Measurements from ENCODE around the gene CFAP107.
"Not testable (repeated sequence)": the region's sequence is repeated elsewhere in the genome, so short reads cannot be mapped to it uniquely, and the experiment has no call there.

The CFAP107 gene

DNA sequence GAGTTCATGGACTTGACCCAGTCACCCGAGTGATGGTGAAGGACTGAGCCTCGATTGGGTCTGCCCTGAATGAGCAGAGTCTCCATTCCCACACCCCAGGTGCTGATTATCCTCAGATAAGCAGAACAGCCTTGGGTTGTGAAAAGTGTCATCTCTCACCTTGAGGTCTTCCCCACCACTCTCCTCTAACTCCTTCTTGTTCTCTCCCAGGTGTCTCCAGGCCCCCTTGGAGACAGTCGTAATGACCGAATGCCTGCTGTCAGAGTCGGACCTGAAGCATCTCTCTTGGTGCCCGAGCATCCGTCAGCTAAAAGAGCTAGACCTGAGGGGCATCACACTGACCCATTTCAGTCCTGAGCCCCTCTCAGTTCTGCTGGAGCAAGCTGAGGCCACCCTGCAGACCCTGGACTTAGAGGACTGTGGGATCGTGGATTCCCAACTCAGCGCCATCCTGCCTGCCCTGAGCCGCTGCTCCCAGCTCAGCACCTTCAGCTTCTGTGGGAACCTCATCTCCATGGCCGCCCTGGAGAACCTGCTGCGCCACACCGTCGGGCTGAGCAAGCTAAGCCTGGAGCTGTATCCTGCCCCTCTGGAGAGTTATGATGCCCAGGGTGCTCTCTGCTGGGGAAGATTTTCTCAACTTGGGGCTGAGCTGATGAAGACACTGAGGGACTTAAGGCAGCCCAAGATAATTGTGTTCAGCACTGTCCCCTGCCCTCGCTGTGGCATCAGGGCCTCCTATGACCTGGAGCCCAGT lies 31.0 kb downstream of the CFAP107 start:
- Histone ChIP-seq H3K4me3 (ENCODE audit: low read length) (no peak overlapping the region), H3K9me3 (ENCODE audit: control insufficient read depth, insufficient read depth, low read length) (no peaks in the 10 kb centered on the region), H3K4me1 (ENCODE audit: control insufficient read depth, insufficient read depth, low read length) (no peaks in the 10 kb centered on the region), H3K36me3 (ENCODE audit: control insufficient read depth, insufficient read depth, low read length) (no peaks in the 10 kb centered on the region), H3K27me3 (ENCODE audit: control insufficient read depth, insufficient read depth, low read length) (no peaks in the 10 kb centered on the region), H3K27ac (ENCODE audit: low read length) (no peak overlapping the region)
- DNase-seq (ENCODE audit: low read depth, low spot score) = no peak
- no CpG with 5 or more reads among the region's 15 CpGs for WGBS (ENCODE audit: insufficient coverage, insufficient read length)

DNA sequence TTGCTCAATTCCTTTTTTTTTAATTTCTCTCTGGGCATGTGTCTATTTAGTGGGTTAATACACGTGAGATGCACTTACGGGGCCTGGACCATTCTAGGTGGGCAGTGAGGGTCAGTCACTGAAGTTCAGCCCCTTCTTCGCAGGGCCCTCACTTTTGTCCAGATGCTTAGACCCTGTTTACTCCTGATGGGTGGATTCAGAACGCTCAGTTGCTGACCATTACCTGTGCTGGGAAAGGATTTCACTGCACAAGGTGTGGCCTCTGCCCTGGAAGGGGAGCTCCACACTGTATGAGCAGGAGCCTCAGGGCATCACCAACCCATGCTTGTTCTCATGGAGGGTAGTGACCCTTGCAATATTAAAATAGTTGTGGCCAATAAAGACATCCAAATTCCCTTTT lies 32.1 kb downstream of the CFAP107 start:
- H3K9me3 ChIP-seq (ENCODE audit: control insufficient read depth, insufficient read depth, low read length) = no peaks in the 10 kb centered on the region
- H3K27ac ChIP-seq (ENCODE audit: low read length) = no peak overlapping the region
- H3K4me1 ChIP-seq (ENCODE audit: control insufficient read depth, insufficient read depth, low read length) = no peaks in the 10 kb centered on the region
- H3K27me3 ChIP-seq (ENCODE audit: control insufficient read depth, insufficient read depth, low read length) = no peaks in the 10 kb centered on the region
- no peak for DNase-seq (ENCODE audit: low read depth, low spot score)
- no CpG with 5 or more reads among the region's 4 CpGs for WGBS (ENCODE audit: insufficient coverage, insufficient read length)
- H3K4me3 ChIP-seq (ENCODE audit: low read length) = no peak overlapping the region
- H3K36me3 ChIP-seq (ENCODE audit: control insufficient read depth, insufficient read depth, low read length) = no peaks in the 10 kb centered on the region

GRCh38 chr1:12778907-12779306 lies 32.9 kb downstream of the CFAP107 start:
- WGBS (ENCODE audit: insufficient coverage, insufficient read length) = no CpG with 5 or more reads among the region's 6 CpGs
- H3K27ac ChIP-seq (ENCODE audit: low read length) = no peak overlapping the region
- H3K9me3 ChIP-seq (ENCODE audit: control insufficient read depth, insufficient read depth, low read length) = no peaks in the 10 kb centered on the region
- DNase-seq (ENCODE audit: low read depth, low spot score) = no peak
- H3K4me1 ChIP-seq (ENCODE audit: control insufficient read depth, insufficient read depth, low read length) = no peaks in the 10 kb centered on the region
- no peaks in the 10 kb centered on the region for H3K36me3 ChIP-seq (ENCODE audit: control insufficient read depth, insufficient read depth, low read length)
- H3K27me3 ChIP-seq (ENCODE audit: control insufficient read depth, insufficient read depth, low read length) = no peaks in the 10 kb centered on the region
- no peak overlapping the region for H3K4me3 ChIP-seq (ENCODE audit: low read length)

- DNase-seq (ENCODE audit: low read depth, low spot score); H3K27me3 ChIP-seq (ENCODE audit: control insufficient read depth, insufficient read depth, low read length); H3K36me3 ChIP-seq (ENCODE audit: control insufficient read depth, insufficient read depth, low read length); H3K4me3 ChIP-seq (ENCODE audit: low read length); H3K9me3 ChIP-seq (ENCODE audit: control insufficient read depth, insufficient read depth, low read length); H3K27ac ChIP-seq (ENCODE audit: low read length); H3K4me1 ChIP-seq (ENCODE audit: control insufficient read depth, insufficient read depth, low read length): not testable (repeated sequence)
- whole genome bisulfite sequencing (ENCODE audit: insufficient coverage, insufficient read length) = no CpG with 5 or more reads among the region's 5 CpGs
Measured at GRCh38 chr1:12781488-12781887, 35.5 kb downstream of the CFAP107 start.

DNA sequence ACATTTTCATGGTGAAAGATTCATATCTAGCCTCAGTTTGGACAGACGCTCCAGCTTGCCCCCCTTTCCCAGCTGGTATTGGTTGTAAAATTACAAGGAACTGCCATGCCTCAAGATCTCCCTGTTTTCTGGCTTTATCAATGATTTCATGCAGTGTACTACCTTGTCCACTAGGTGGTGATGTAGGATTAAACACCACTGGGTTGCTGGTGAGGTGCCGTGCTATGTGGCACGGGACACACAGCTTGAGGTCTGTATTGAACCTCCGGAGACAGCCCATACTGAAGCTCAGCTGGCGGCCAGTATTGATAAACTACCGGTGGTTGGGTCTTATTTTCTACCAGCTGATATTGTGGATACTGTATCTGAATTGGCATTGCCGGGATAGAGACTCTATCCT lies 37.8 kb downstream of the CFAP107 start:
- not testable (repeated sequence) for H3K9me3 ChIP-seq (ENCODE audit: control insufficient read depth, insufficient read depth, low read length); H3K27me3 ChIP-seq (ENCODE audit: control insufficient read depth, insufficient read depth, low read length); DNase-seq (ENCODE audit: low read depth, low spot score); H3K27ac ChIP-seq (ENCODE audit: low read length); H3K4me3 ChIP-seq (ENCODE audit: low read length); H3K4me1 ChIP-seq (ENCODE audit: control insufficient read depth, insufficient read depth, low read length); H3K36me3 ChIP-seq (ENCODE audit: control insufficient read depth, insufficient read depth, low read length)
- WGBS (ENCODE audit: insufficient coverage, insufficient read length) = no CpG with 5 or more reads among the region's 7 CpGs

DNA sequence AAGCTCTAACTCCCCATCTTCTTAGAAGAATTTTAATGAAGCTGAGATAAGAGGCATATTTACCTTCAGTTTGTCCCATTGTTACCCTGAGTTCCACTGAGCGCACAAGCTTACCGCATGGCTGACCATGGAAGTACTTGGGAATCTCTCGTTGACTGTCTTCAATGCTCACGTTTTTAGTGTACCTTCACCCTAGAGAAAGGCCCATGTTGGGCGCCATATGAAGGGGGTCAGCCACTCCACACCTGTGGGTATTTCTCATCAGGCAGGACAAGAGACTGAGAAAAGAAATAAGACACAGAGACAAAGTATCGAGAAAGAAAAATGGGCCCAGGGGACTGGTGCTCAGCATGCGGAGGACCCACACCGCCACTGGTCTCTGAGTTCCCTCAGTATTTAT lies 38.7 kb downstream of the CFAP107 start:
- WGBS (ENCODE audit: insufficient coverage, insufficient read length) = no CpG with 5 or more reads among the region's 8 CpGs
- H3K27ac ChIP-seq (ENCODE audit: low read length); H3K9me3 ChIP-seq (ENCODE audit: control insufficient read depth, insufficient read depth, low read length); H3K36me3 ChIP-seq (ENCODE audit: control insufficient read depth, insufficient read depth, low read length); H3K4me3 ChIP-seq (ENCODE audit: low read length); DNase-seq (ENCODE audit: low read depth, low spot score); H3K27me3 ChIP-seq (ENCODE audit: control insufficient read depth, insufficient read depth, low read length); H3K4me1 ChIP-seq (ENCODE audit: control insufficient read depth, insufficient read depth, low read length): not testable (repeated sequence)

- H3K4me3 ChIP-seq (ENCODE audit: low read length); H3K36me3 ChIP-seq (ENCODE audit: control insufficient read depth, insufficient read depth, low read length); DNase-seq (ENCODE audit: low read depth, low spot score); H3K27me3 ChIP-seq (ENCODE audit: control insufficient read depth, insufficient read depth, low read length); H3K4me1 ChIP-seq (ENCODE audit: control insufficient read depth, insufficient read depth, low read length); H3K27ac ChIP-seq (ENCODE audit: low read length); H3K9me3 ChIP-seq (ENCODE audit: control insufficient read depth, insufficient read depth, low read length): not testable (repeated sequence)
- no CpG with 5 or more reads among the region's 5 CpGs for WGBS (ENCODE audit: insufficient coverage, insufficient read length)
Measured at GRCh38 chr1:12791097-12791496, 45.1 kb downstream of the CFAP107 start, which contains the start of gene PRAMEF1. Gene PRAMEF1 (plus strand): TSS chr1:12791397. CDS start chr1:12793228, 1,831 bp downstream.

DNA sequence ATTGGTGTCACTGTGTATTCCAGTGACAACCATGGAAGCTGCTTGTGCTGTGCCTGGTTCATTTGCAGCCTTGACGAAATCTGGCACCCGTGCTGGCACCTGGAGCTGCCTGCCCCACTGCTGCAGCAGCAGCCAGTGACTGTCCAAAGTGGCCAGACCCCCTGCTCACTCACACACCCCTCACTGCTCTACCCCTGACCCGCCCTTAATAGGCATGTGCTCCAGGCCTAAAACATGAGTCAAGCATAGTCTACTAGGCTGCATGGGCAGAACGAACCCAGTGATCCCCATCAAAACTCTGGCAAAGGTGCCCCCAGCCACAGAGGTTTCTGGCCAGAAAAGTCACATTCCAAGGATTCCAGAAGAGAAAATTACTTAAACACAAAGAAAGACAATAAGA lies 52.9 kb downstream of the CFAP107 start:
- WGBS (ENCODE audit: insufficient coverage, insufficient read length) = no CpG with 5 or more reads among the region's 4 CpGs
- DNase-seq (ENCODE audit: low read depth, low spot score) = no peak
- H3K4me1 ChIP-seq (ENCODE audit: control insufficient read depth, insufficient read depth, low read length) = no peaks in the 10 kb centered on the region
- 0 out of 2 replicates have a peak, but pooled peaks cover 1% of the 10 kb centered on the region for H3K9me3 ChIP-seq (ENCODE audit: control insufficient read depth, insufficient read depth, low read length)
- H3K4me3 ChIP-seq (ENCODE audit: low read length) = no peak overlapping the region
- no peaks in the 10 kb centered on the region for H3K27me3 ChIP-seq (ENCODE audit: control insufficient read depth, insufficient read depth, low read length)
- no peaks in the 10 kb centered on the region for H3K36me3 ChIP-seq (ENCODE audit: control insufficient read depth, insufficient read depth, low read length)
- H3K27ac ChIP-seq (ENCODE audit: low read length) = no peak overlapping the region

- no peak for DNase-seq (ENCODE audit: low read depth, low spot score)
- Histone ChIP-seq H3K9me3 (ENCODE audit: control insufficient read depth, insufficient read depth, low read length) (0 out of 2 replicates have a peak, but pooled peaks cover 1% of the 10 kb centered on the region), H3K4me1 (ENCODE audit: control insufficient read depth, insufficient read depth, low read length) (no peaks in the 10 kb centered on the region), H3K36me3 (ENCODE audit: control insufficient read depth, insufficient read depth, low read length) (no peaks in the 10 kb centered on the region), H3K27me3 (ENCODE audit: control insufficient read depth, insufficient read depth, low read length) (no peaks in the 10 kb centered on the region), H3K27ac (ENCODE audit: low read length) (no peak overlapping the region), H3K4me3 (ENCODE audit: low read length) (no peak overlapping the region)
- no CpG with 5 or more reads among the region's 2 CpGs for WGBS (ENCODE audit: insufficient coverage, insufficient read length)
Measured at GRCh38 chr1:12799730-12800129, 53.7 kb downstream of the CFAP107 start.

DNA sequence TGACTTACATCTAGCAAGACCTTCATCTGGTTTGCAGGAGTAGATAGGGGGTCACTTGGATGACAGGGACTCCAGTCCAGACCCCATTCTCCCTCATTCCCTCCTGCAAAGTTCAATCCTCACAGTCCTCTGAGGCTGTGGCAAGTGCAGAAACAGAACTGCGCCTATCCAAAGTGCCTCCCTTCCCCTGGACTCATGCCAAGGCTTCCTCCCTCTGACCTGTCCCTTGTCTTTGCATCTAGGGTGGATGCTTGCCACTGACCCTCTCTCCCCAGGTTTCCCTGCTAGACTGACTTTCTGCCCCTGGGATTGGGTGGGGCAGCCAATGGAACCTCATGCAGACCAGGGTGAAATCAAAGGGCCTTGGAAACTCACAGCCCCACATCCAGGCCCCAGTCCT lies 63.9 kb downstream of the CFAP107 start:
- Histone ChIP-seq H3K27ac (ENCODE audit: low read length) (no peak overlapping the region), H3K4me3 (ENCODE audit: low read length) (no peak overlapping the region), H3K4me1 (ENCODE audit: control insufficient read depth, insufficient read depth, low read length) (no peaks in the 10 kb centered on the region; the same call in 1 of the 2 replicates), H3K9me3 (ENCODE audit: control insufficient read depth, insufficient read depth, low read length) (peaks cover 2% of the 10 kb centered on the region; the same call in 1 of the 2 replicates), H3K27me3 (ENCODE audit: control insufficient read depth, insufficient read depth, low read length) (no peaks in the 10 kb centered on the region), H3K36me3 (ENCODE audit: control insufficient read depth, insufficient read depth, low read length) (no peaks in the 10 kb centered on the region)
- no peak for DNase-seq (ENCODE audit: low read depth, low spot score)
- WGBS (ENCODE audit: insufficient coverage, insufficient read length) = no CpG with 5 or more reads among the region's 1 CpG

Measured in iPS DF 6.9 (cell line).